PC-3 (cell line): ENCODE data around the gene CAB39L. TPM values are rescaled to one million over a fixed set of nuclear protein-coding genes. Genes with fewer than 3 reads are reported as not detected.
A peak's percentile ranks its signal among the peaks of the same experiment; 100 is the strongest.

Experiments used
- ATAC-seq: fragments of 200-7000 bp; cut with Tn5 transposase; 2 replicates; pipeline ENCODE4 v1.9.1; 2020; ENCODE audit warnings: mild to moderate bottlenecking, moderate library complexity
- BruUV-seq: library from RNA; stranded (reverse); fragments of 400-500 nt; replicated peaks from 2 replicates; lab custom pipeline; 2021; lab: Mats Ljungman, UMichigan
- CTCF ChIA-PET: fragments of 300-600 bp; sonication (Branson Sonifier 250); formaldehyde crosslinking; loops from one replicate; lab custom pipeline; 2022; ENCODE audit warnings: antibody characterized with exemption; lab: Charles Lee
- POLR2A ChIA-PET: fragments of 300-600 bp; sonication (Branson Sonifier 250); formaldehyde crosslinking; loops from one replicate; lab custom pipeline; 2022; ENCODE audit warnings: antibody characterized with exemption; ENCODE audit not compliant: unreplicated experiment; lab: Charles Lee
- DNase-seq: peaks from one replicate; pipeline ENCODE4 v3.0.0-alpha.2; 2015
- H2AFZ ChIP-seq: fragments of 300-600 bp; sonication (generic); 2 replicates; pipeline ENCODE4 v1.6.0; 2016; ENCODE audit warnings: antibody characterized with exemption, low read length
- H3F3A ChIP-seq: fragments of 300-600 bp; sonication (generic); one replicate; pipeline ENCODE4 v1.6.0; 2017; ENCODE audit warnings: antibody characterized with exemption, low read length, control low read depth, mild to moderate bottlenecking; ENCODE audit not compliant: unreplicated experiment
- H3K27ac ChIP-seq: fragments of 300-600 bp; sonication (generic); 2 replicates; pipeline ENCODE4 v1.5.1; 2016; ENCODE audit warnings: mild to moderate bottlenecking, low read length
- H3K27me3 ChIP-seq: fragments of 300-600 bp; sonication (generic); 2 replicates; pipeline ENCODE4 v1.6.1; 2016; ENCODE audit warnings: low read length, mixed read lengths
- H3K36me3 ChIP-seq: fragments of 300-600 bp; sonication (generic); 2 replicates; pipeline ENCODE4 v1.6.1; 2016; ENCODE audit warnings: low read depth, mixed run types, low read length, mixed read lengths
- H3K4me1 ChIP-seq: fragments of 300-600 bp; sonication (generic); 2 replicates; pipeline ENCODE4 v1.5.1; 2016; ENCODE audit warnings: low read length; ENCODE audit not compliant: insufficient read depth
- H3K4me2 ChIP-seq: fragments of 300-600 bp; sonication (generic); 2 replicates; pipeline ENCODE4 v1.6.0; 2016; ENCODE audit warnings: low read length
- H3K4me3 ChIP-seq: fragments of 300-600 bp; sonication (generic); 2 replicates; pipeline ENCODE4 v1.5.1; 2016; ENCODE audit warnings: mild to moderate bottlenecking, low read length, mixed read lengths
- H3K79me2 ChIP-seq: fragments of 300-600 bp; sonication (generic); 2 replicates; pipeline ENCODE4 v1.6.1; 2017; ENCODE audit warnings: low read length, mixed read lengths
- H3K9ac ChIP-seq: fragments of 300-600 bp; sonication (generic); 2 replicates; pipeline ENCODE4 v1.6.0; 2016; ENCODE audit warnings: mild to moderate bottlenecking, low read length
- H3K9me2 ChIP-seq: fragments of 300-600 bp; sonication (generic); replicated peaks from 2 replicates; pipeline ENCODE4 v1.6.1; 2016; ENCODE audit warnings: mixed run types, low read length, mixed read lengths
- H3K9me3 ChIP-seq: fragments of 300-600 bp; sonication (generic); 2 replicates; pipeline ENCODE4 v1.6.1; 2016; ENCODE audit warnings: low read length, mixed read lengths
- H4K20me1 ChIP-seq: fragments of 300-600 bp; sonication (generic); 2 replicates; pipeline ENCODE4 v1.6.1; 2016; ENCODE audit warnings: low read length, mixed read lengths
- EZH2 ChIP-seq: fragments of 300-600 bp; sonication (generic); IDR thresholded peaks from one replicate; pipeline ENCODE4 v1.6.1; 2017; ENCODE audit warnings: antibody characterized with exemption, mild to moderate bottlenecking, low read length; ENCODE audit not compliant: unreplicated experiment
- EZH2phosphoT487 ChIP-seq: fragments of 300-600 bp; sonication (generic); IDR thresholded peaks from 2 replicates; pipeline ENCODE4 v1.6.1; 2018; ENCODE audit warnings: mild to moderate bottlenecking, antibody characterized with exemption, low read length, borderline replicate concordance
- intact Hi-C: fragments of 100-400 bp; cut with micrococcal nuclease; formaldehyde crosslinking; loops from 2 replicates; pipeline ENCODE4 v1.9.0; 2023
- total RNA-seq: library from RNA; depleted of rRNA; stranded (reverse); fragments of >200 nt; gene quantifications from 2 replicates; pipeline ENCODE4 v1.2.3, GENCODE V29; 2014
- TF ChIP-seq, protein P1 (sequence below): fragments of 300-600 bp; sonication (generic); conservative IDR thresholded peaks from 2 replicates; pipeline ENCODE4 v1.5.1; 2017; ENCODE audit warnings: antibody characterized with exemption, low read depth, mild to moderate bottlenecking, low read length

CAB39L gene
- total RNA-seq, 1 experiment from 2014 or later, result 1.8 TPM

DNA sequence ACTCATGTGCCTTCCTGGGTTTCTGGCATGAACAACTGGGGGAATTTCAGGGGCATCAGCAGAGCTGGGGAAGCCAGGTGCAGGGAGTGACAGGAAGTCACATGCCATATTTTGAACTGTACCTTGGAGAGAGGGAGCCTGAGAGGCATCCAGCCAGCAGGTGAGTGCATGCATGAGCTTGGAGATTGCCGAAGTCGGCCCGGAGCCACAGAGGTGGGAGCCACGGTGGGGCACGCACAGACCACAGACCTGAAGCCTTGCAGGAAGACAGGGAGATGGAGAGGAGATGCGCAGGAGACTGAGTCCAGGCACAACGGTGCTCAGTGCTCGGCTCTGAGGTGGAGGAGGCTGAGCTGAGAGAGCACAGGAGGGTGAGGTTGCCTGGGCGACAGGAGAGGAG is 141.0 kb downstream of the CAB39L start:
- Histone ChIP-seq H3K9me2 (no peaks in the 10 kb centered on the region), H3K9me3 (no peaks in the 10 kb centered on the region), H2AFZ (no peak overlapping the region), H3K36me3 (no peaks in the 10 kb centered on the region), H4K20me1 (no peaks in the 10 kb centered on the region), H3K4me3 (no peak overlapping the region), H3K9ac (no peak overlapping the region), H3F3A (no peaks in the 10 kb centered on the region), H3K79me2 (no peaks in the 10 kb centered on the region), H3K4me2 (no peak overlapping the region), H3K27me3 (no peaks in the 10 kb centered on the region), H3K4me1 (peaks cover 2% of the 10 kb centered on the region; the same call in 1 of the 2 replicates), H3K27ac (no peak overlapping the region)
- TF ChIP-seq EZH2 (no peak), EZH2phosphoT487 (no peak)
- TF ChIP-seq, protein P1, sequence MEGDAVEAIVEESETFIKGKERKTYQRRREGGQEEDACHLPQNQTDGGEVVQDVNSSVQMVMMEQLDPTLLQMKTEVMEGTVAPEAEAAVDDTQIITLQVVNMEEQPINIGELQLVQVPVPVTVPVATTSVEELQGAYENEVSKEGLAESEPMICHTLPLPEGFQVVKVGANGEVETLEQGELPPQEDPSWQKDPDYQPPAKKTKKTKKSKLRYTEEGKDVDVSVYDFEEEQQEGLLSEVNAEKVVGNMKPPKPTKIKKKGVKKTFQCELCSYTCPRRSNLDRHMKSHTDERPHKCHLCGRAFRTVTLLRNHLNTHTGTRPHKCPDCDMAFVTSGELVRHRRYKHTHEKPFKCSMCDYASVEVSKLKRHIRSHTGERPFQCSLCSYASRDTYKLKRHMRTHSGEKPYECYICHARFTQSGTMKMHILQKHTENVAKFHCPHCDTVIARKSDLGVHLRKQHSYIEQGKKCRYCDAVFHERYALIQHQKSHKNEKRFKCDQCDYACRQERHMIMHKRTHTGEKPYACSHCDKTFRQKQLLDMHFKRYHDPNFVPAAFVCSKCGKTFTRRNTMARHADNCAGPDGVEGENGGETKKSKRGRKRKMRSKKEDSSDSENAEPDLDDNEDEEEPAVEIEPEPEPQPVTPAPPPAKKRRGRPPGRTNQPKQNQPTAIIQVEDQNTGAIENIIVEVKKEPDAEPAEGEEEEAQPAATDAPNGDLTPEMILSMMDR, result no peak
- BruUV-seq, result no TSS peak
- no peak for ATAC-seq
- ChIA-PET POLR2A (no interaction called here), CTCF (no interaction called here)
- intact Hi-C loops, result no loop called here
- DNase-seq, result no peak

DNA sequence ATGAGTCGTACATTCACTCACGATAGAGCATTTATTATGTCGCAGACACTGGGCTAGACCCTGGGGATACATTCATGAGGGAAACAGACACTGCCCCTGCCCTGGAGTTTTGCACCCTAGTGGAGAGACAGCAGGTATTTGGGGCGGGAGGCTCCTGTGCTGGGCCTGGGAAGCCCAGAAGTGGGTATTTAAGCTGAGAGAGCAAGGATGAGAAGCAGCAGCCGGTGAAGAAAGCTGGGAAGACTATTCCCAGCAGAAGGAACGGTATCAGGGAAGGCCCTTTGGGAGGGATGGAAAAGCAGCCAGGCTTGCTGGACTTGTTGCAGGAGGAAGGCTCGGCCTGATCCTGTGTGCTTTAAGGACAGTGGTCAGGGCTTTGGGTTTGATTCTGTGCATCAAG is 141.6 kb downstream of the CAB39L start:
- DNase-seq (no peak), ATAC-seq (no peak)
- H3K4me2 ChIP-seq, result no peak overlapping the region
- no peaks in the 10 kb centered on the region for H3K9me2 ChIP-seq
- no peak overlapping the region for H3K27ac ChIP-seq
- H3K27me3 ChIP-seq, result no peaks in the 10 kb centered on the region
- H2AFZ ChIP-seq, result no peak overlapping the region
- no peaks in the 10 kb centered on the region for H3K4me1 ChIP-seq
- CTCF ChIA-PET, result no interaction called here
- intact Hi-C loops, result no loop called here
- BruUV-seq, result no TSS peak
- no peaks in the 10 kb centered on the region for H3K9me3 ChIP-seq
- no peak overlapping the region for H3K4me3 ChIP-seq
- H3K9ac ChIP-seq, result no peak overlapping the region
- H4K20me1 ChIP-seq, result no peaks in the 10 kb centered on the region
- H3F3A ChIP-seq, result no peaks in the 10 kb centered on the region
- POLR2A ChIA-PET, result no interaction called here
- H3K36me3 ChIP-seq, result no peaks in the 10 kb centered on the region
- no peaks in the 10 kb centered on the region for H3K79me2 ChIP-seq
- no peak for TF ChIP-seq EZH2
- TF ChIP-seq, protein P1, result no peak
- no peak for TF ChIP-seq EZH2phosphoT487

DNA sequence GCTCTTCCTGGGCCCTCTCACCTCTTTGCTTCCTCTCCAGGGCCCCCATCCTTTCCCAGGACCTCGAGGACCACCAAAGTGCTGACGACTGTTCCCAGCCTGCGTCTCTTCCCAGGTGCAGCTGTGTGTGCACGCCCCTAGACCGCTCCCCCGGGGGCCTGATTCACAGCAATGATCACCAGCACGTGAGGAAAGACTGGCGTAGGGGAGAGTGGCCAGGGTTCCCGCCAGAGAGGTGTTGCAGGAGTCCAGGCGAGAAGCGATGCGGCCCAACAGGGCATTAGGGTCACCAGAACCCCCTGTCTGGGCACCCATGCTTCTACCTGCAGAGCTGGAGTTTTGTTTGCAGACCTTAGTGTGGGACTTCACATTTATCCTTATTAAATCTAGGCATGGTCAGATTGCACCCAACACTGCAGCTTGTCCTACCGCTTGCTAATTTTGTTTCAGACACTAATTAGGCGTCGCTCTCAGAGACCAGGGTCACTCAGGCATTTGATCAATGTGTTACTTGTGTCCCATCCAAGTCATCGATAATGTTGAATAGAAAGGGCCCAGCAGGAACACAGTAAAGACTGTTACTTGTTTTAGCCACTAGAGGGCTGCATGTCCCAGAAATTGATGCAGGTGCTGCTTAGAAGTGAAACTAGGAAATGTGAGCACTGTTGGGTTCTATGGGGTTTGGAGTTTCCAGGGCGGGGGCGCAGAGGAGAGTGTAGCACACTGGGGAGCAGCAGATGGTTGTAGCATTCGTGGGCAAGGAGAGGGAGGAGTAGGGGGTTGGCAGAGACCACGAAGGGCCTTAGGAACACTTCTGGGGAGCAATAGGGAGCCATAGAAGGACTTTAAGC is 142.9 kb downstream of the CAB39L start:
- H3K4me1 ChIP-seq, result no peaks in the 10 kb centered on the region
- H3K79me2 ChIP-seq, result no peaks in the 10 kb centered on the region
- peak; percentile 81 for ATAC-seq
- no peak overlapping the region for H3K9ac ChIP-seq
- BruUV-seq, result no TSS peak
- ChIA-PET POLR2A (no interaction called here), CTCF (no interaction called here)
- intact Hi-C loops, result loop anchor here (1.0 kb wide), 2 partner anchors 136 to 306 kb away; no protein-coding TSS in a partner anchor
- peak; percentile 63 for DNase-seq
- no peaks in the 10 kb centered on the region for H3K27me3 ChIP-seq
- H3K4me3 ChIP-seq, result peak overlapping the region; percentile 47; the same call in 1 of the 2 replicates
- TF ChIP-seq, protein P1, result peak; percentile 89
- no peak for TF ChIP-seq EZH2
- peak overlapping the region; percentile 73 for H2AFZ ChIP-seq
- no peaks in the 10 kb centered on the region for H3K36me3 ChIP-seq
- H3K9me2 ChIP-seq, result no peaks in the 10 kb centered on the region
- H3K27ac ChIP-seq, result no peak overlapping the region
- H4K20me1 ChIP-seq, result no peaks in the 10 kb centered on the region
- H3K9me3 ChIP-seq, result no peaks in the 10 kb centered on the region
- H3K4me2 ChIP-seq, result peak overlapping the region; percentile 75
- no peaks in the 10 kb centered on the region for H3F3A ChIP-seq
